HG02884 (cell line): ENCODE data around the gene CEACAM19.
"Not testable (repeated sequence)": the region's sequence is repeated elsewhere in the genome, so short reads cannot be mapped to it uniquely, and the experiment has no call there.

Experiments used
- ATAC-seq: cut with Tn5 transposase; IDR thresholded peaks from one replicate; pipeline ENCODE4 v1.9.1; 2021; ENCODE audit warnings: mild to moderate bottlenecking, moderate library complexity; ENCODE audit not compliant: unreplicated experiment

The CEACAM19 gene

DNA sequence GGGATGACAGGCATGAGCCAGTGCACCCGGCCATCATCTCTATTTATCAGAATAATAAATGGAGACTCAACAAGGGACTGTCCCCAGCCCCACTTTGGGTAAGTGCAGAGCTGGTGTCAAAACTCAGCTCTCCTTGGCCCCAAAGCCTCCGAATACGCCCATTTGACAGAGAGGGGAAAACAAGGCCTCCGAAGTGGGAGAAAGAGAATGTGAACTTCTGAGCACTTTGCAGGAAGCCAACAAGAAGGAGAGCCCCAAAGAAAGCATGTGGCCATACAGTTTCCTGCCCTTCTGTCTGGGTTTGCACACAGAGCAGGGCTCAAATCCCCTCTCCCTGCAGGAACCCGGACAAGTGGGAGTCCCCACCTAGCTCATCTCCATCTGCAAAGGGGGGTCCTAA, 29.3 kb downstream of the CEACAM19 start:
- no peak for ATAC-seq

DNA sequence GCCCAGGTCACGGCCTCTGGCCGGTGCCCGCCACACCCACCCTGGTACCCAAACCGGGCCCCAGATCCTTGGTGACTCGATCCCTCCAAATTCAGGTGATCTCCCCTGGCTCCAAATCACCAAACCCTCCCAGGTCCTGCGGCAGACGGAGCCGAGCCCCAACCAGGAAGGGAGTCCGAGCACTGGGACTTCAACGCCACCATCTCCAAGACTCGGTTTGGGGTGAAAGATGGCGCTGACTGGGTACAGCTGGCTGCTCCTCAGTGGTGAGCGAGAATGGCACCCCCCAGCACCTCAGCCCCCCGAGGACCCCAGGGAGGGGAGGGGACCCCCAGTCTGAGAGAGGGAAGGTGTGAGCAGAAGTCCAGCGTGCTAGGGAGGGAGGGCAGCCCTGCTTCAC, 29.9 kb downstream of the CEACAM19 start:
- ATAC-seq, result no peak

DNA sequence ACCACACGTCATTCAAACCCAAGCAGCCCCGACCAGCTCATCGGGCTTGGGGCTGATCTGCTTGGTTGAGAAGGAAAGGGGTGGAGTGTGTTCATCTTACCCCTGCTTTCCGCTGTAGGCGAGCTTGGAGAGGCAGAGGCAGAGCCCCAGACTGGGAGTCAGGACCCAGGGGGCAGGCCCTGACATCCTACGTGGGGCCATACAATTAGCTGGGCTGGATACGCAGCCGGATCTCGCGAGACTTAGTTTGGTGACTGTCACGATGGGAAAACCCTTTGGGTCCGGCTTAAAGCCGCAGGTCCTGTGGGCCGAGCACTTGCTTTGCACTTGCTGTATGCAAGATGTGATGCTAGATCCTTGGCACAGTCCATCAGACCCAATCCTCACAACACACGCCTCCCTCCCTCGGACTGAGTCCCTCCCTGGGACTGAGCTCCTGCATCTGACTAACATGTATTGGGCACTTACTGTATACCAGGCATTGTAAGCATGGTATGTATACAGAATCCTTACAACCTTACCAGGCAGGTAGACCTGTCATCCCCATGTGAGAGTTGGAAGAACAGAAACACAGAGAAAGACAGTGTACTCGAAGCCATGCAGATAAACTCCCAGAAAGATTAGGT, 31.4 kb downstream of the CEACAM19 start:
- ATAC-seq, result no peak

DNA sequence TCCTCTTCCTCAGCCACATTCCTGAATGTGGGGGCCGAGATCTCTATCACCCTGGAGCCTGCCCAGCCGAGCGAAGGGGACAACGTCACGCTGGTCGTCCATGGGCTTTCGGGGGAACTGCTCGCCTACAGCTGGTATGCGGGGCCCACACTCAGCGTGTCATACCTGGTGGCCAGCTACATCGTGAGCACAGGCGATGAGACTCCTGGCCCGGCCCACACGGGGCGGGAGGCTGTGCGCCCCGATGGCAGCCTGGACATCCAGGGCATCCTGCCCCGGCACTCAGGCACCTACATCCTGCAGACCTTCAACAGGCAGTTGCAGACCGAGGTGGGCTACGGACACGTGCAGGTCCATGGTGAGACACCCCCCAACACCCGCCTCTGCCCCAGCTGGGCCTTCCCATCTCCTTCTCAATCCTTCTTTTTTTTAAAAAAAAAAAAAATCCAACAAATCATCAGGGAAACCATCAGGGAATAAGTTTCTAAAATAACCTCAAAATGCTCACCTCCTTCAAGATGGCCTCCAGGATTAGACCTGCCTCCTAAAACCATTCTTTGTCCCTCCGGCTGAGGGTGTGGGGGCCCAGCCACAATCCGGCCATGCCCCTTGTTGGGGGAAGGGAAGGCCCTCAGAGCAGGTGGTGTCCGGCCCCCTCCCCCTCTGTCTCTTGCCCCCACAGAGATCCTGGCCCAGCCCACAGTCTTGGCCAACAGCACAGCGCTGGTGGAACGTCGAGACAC, 32.2 kb downstream of the CEACAM19 start:
- no peak for ATAC-seq

- ATAC-seq, result no peak
These were observed 33.7 kb downstream of the CEACAM19 start for GRCh38 chr19:44704982-44705381.

- no peak for ATAC-seq
These were observed 34.3 kb downstream of the CEACAM19 start for GRCh38 chr19:44705502-44706010.

DNA sequence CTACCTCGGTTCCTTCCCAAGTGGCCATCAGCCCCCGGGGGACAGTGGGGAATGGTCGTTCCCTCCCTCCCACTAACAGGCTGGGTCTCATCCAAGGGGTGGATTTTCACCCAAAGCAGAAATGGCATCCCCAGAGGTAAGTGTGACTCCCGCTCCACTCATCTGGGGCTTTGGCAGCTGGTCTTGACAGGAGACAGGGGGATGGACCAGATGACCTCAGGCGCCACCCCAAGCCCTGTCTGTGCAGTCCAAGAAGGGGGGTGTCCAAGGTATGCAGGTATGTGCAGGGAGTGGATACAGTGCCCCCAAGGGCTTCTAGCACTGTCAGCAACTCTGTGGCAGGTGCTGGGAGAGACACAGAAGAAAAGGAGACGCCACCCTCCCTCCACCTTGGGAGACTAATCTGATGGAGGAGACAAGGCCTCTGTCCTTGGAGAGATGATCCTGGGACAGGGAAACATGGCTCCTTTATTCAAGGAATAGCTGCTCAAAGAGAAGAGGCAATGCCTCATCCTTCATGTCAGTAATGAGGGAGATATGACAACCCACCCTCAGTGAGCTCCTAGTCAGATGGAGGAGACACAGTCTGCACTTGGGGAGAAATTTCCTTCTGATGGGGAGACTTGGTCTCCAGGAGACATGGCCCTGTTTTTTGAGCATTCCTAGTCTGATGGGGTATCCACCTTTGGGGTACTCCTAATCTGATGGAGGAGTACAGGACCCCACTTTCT, 35.4 kb downstream of the CEACAM19 start:
- no peak for ATAC-seq

DNA sequence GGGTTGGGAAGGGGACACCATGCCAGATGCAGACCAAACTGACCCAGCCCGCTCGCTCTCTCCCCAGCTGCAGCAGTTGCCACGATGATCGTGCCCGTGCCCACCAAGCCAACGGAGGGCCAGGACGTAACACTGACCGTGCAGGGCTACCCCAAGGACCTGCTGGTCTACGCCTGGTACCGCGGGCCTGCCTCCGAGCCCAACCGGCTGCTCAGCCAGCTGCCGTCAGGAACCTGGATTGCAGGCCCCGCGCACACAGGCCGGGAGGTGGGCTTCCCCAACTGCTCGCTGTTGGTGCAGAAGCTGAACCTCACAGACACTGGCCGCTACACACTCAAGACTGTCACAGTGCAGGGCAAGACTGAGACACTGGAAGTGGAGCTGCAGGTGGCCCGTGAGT, 36.5 kb downstream of the CEACAM19 start:
- ATAC-seq, result no peak

DNA sequence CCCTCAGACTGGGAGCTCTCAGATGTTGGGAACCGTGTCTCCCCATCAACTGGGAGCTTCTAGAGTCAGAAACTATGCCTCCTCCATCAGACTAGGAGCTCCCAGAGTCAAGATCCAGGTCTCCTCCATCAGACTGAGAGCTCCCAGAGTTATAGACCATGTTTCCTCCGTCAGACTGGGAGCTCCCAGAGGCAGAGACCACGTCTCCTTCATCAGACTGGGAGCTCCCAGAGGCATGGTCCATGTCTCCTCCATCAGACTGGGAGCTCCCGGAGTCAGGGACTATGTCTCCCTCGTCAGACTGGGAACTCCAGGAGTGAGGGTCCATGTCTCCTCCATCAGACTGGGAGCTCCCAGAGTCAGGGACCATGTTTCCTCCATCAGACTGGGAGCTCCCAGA, 37.7 kb downstream of the CEACAM19 start:
- no peak for ATAC-seq

- not testable (repeated sequence) for ATAC-seq
These were observed 38.4 kb downstream of the CEACAM19 start for GRCh38 chr19:44709434-44710266.

DNA sequence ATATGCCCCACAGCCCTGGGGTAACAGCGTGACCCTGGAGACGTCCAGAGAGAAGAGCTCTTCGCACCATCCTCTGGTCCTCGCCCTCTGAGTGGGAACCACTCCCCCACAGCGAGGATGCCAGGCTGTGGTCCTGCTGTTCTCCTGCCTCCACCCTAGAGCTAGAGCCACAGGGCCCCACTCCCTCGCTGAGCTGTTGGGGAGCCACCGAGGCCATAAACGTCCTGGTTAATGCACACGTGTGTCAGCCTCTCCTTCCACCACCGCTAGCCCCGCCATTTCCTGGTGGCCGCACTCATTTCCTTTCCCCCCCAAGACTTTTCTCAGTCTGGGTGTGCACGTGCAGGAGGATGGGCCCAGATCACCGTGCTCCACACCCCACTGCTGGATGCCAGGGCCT, 39.2 kb downstream of the CEACAM19 start:
- no peak for ATAC-seq

DNA sequence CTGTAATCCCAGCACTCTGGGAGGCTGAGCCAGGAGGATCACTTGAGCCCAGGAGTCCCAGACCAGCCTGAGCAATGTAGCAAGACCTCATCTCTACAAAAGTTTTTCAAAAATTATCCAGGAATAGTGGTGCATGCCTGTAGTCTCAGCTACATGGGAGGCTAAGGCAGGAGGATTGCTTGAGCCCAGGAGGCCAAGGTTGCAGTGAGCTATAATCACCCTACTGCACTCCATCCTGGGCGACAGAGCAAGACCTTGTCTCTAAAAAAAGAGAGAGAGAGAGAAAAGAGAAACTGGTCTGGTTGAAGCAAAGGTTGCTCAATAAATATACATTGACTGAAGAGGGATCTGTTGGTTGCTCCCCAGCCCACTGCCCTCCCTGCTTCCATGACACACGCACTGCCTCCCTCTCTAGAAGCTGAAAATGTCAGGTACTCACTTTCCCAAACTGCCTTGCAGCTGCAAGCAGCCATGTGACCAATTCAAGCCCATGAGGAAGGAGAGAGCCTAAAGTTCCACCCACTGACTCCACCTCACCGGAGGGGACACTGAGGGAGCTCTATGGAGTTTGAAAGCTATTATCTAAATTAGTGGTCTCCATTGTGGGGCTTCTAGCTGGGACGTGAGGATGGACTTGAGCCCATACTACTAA, 41.7 kb downstream of the CEACAM19 start:
- ATAC-seq, result no peak

GRCh38 chr19:44714597-44715169, 43.4 kb downstream of the CEACAM19 start:
- ATAC-seq, result no peak

DNA sequence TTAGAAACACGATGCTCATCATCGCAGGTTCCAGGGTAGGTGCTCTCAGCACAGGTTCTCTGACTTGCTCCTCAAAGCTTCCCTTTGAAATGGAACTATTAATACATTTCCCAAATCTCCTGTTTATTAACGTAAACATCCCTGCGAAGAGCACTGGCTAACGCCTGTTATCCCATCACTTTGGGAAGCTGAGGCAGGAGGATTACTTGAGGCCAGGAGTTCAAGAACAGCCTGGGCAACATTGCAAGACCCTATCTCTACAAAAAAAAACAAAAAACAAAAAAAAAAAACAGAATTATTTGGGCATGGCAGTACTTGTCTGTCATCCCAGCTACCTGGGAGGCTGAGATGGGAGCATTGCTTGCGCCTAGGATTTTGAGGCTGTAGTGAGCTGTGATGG, 46.3 kb downstream of the CEACAM19 start:
- ATAC-seq, result no peak

GRCh38 chr19:44718441-44719261, 47.4 kb downstream of the CEACAM19 start:
- no peak for ATAC-seq

GRCh38 chr19:44719262-44719701, 48.0 kb downstream of the CEACAM19 start:
- no peak for ATAC-seq

- not testable (repeated sequence) for ATAC-seq
These were observed 49.1 kb downstream of the CEACAM19 start for GRCh38 chr19:44720396-44720795.

GRCh38 chr19:44720945-44721344, 49.7 kb downstream of the CEACAM19 start:
- ATAC-seq, result no peak

- ATAC-seq, result not testable (repeated sequence)
These were observed 50.1 kb downstream of the CEACAM19 start for GRCh38 chr19:44721369-44721768.
